DMS53 treated with DMSO at 0.1 percent for 48 hours (cell line): ENCODE measurements around the gene THAP10.
A peak's percentile ranks its signal among the peaks of the same experiment; 100 is the strongest.
"Not testable (repeated sequence)": the region's sequence is repeated elsewhere in the genome, so short reads cannot be mapped to it uniquely, and the experiment has no call there.

Source experiments
- DNase-seq: peaks from one replicate; lab custom pipeline; 2025; ENCODE audit not compliant: unreplicated experiment; lab: John Stamatoyannopoulos, UW

The THAP10 gene

GRCh38 chr15:70892002-70892911 lies at the start of gene THAP10, which contains the start of gene LRRC49:
THAP10 (minus strand) TSS chr15:70892433; CDS start chr15:70892272, 161 bp downstream.
LRRC49 (plus strand) TSS chr15:70892826; CDS start chr15:70892895, 69 bp downstream.
- DNase-seq = peak; percentile 88

GRCh38 chr15:70936326-70936725 lies 44.1 kb upstream of the THAP10 start:
- DNase-seq = no peak

- DNase-seq = no peak
Measured at GRCh38 chr15:70935631-70936030, 43.4 kb upstream of the THAP10 start.

- DNase-seq = no peak
Measured at GRCh38 chr15:70933411-70933810, 41.2 kb upstream of the THAP10 start.

GRCh38 chr15:70932397-70932796 lies 40.2 kb upstream of the THAP10 start:
- no peak for DNase-seq

- DNase-seq = no peak
Measured at GRCh38 chr15:70931821-70932220, 39.6 kb upstream of the THAP10 start.

- DNase-seq = not testable (repeated sequence)
Measured at GRCh38 chr15:70926914-70927313, 34.7 kb upstream of the THAP10 start.

- DNase-seq = no peak
Measured at GRCh38 chr15:70923311-70924080, 31.3 kb upstream of the THAP10 start.

- DNase-seq = no peak
Measured at GRCh38 chr15:70922119-70922518, 29.9 kb upstream of the THAP10 start.

- no peak for DNase-seq
Measured at GRCh38 chr15:70920981-70921696, 28.9 kb upstream of the THAP10 start.

GRCh38 chr15:70917955-70918354 lies 25.7 kb upstream of the THAP10 start:
- DNase-seq = no peak

GRCh38 chr15:70916531-70916930 lies 24.3 kb upstream of the THAP10 start:
- no peak for DNase-seq

- DNase-seq = no peak
Measured at GRCh38 chr15:70912187-70912586, 20.0 kb upstream of the THAP10 start.

- no peak for DNase-seq
Measured at GRCh38 chr15:70910958-70911357, 18.7 kb upstream of the THAP10 start.

- DNase-seq = no peak
Measured at GRCh38 chr15:70907784-70908471, 15.7 kb upstream of the THAP10 start.

- no peak for DNase-seq
Measured at GRCh38 chr15:70906842-70907241, 14.6 kb upstream of the THAP10 start.

- DNase-seq = peak; percentile 7
Measured at GRCh38 chr15:70902107-70902506, 9.9 kb upstream of the THAP10 start.

GRCh38 chr15:70892912-70893560 lies 803 bp upstream of the THAP10 start:
- DNase-seq = peak; percentile 49

- no peak for DNase-seq
Measured at GRCh38 chr15:70882361-70882760, 9.9 kb downstream of the THAP10 start.

- DNase-seq = no peak
Measured at GRCh38 chr15:70880781-70881180, 11.5 kb downstream of the THAP10 start.
